Measurements from ENCODE around the gene SHISA9. TPM values are rescaled to one million over a fixed set of nuclear protein-coding genes. Genes with fewer than 3 reads are reported as not detected.

The SHISA9 gene
- total RNA-seq, 2 experiments from 2014 or later = not detected

DNA sequence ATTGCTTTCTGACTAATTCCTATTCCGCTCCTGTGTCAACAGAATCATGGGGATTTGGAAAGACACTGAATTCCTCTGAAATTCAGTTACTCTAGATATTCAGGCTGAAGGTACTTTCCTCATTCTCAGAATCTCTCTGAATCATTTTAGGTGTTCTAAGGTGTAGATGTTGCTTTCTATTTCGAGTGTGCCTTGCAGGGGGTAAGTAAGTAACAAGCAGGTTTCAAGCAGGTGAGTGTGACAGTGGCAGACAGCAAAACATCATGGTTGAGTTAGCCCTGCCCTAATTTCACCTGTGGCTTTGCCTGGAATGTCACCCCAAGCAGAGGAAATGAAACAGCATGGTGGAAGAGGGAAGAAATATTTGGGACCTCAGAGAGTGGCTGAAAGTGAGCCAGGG is 75.1 kb downstream of the SHISA9 start:
- Histone ChIP-seq H3K79me2 (ENCODE audit: insufficient read depth, low read depth, low read length) (no peaks in the 10 kb centered on the region), H2AFZ (ENCODE audit: low read length) (no peak overlapping the region), H3K27ac (ENCODE audit: low read depth, low read length, poor library complexity, severe bottlenecking) (no peak overlapping the region), H3K4me2 (ENCODE audit: low read length) (no peak overlapping the region), H4K20me1 (ENCODE audit: insufficient read depth, low read length) (no peaks in the 10 kb centered on the region), H3K9me2 (ENCODE audit: insufficient read depth, low read length) (no peaks in the 10 kb centered on the region), H3K36me3 (ENCODE audit: insufficient read depth, low read length) (no peaks in the 10 kb centered on the region), H3K9me3 (ENCODE audit: low read length) (0 out of 2 replicates have a peak, but pooled peaks cover 5% of the 10 kb centered on the region), H3K4me1 (ENCODE audit: insufficient read depth, low read length, poor library complexity, severe bottlenecking) (no peaks in the 10 kb centered on the region), H3K4me3 (ENCODE audit: low read depth, low read length, poor library complexity, severe bottlenecking) (no peak overlapping the region)
- POLR2A ChIA-PET = no interaction called here
- CTCF ChIA-PET (ENCODE audit: unreplicated experiment) = no interaction called here
- no TSS peak for BruUV-seq (replicated peaks)
- no peak for TF ChIP-seq EZH2phosphoT487 (IDR thresholded peaks at IDR 0.05; ENCODE audit: borderline replicate concordance, low read depth, low read length)
- TF ChIP-seq, protein P1, sequence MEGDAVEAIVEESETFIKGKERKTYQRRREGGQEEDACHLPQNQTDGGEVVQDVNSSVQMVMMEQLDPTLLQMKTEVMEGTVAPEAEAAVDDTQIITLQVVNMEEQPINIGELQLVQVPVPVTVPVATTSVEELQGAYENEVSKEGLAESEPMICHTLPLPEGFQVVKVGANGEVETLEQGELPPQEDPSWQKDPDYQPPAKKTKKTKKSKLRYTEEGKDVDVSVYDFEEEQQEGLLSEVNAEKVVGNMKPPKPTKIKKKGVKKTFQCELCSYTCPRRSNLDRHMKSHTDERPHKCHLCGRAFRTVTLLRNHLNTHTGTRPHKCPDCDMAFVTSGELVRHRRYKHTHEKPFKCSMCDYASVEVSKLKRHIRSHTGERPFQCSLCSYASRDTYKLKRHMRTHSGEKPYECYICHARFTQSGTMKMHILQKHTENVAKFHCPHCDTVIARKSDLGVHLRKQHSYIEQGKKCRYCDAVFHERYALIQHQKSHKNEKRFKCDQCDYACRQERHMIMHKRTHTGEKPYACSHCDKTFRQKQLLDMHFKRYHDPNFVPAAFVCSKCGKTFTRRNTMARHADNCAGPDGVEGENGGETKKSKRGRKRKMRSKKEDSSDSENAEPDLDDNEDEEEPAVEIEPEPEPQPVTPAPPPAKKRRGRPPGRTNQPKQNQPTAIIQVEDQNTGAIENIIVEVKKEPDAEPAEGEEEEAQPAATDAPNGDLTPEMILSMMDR (conservative IDR thresholded peaks at IDR 0.05; ENCODE audit: low read length) = no peak
- no peak for DNase-seq (ENCODE audit: low spot score)
- intact Hi-C loops (cut with micrococcal nuclease; ENCODE audit: unreplicated experiment) = no loop called here

DNA sequence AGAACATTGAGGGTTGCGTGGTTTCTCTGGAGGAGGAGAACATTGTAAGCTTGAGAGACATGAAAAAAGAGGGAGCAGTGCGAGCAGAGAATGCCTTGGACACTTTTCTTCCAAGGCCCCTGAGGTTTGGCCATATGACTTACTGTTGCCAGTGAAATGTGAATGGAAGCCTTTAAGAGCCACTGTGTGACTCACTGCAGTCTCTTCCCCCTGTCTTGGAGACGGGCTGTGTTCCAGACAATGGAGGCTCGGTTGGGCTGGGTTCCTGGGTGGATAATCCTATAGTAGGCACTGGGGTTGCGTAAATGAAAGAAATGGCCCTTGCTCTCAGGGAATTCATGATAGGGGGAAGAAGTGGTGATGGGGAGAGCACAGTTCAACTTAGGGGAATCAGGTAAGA is 75.5 kb downstream of the SHISA9 start:
- BruUV-seq (replicated peaks) = no TSS peak
- Histone ChIP-seq H3K9me3 (ENCODE audit: low read length) (0 out of 2 replicates have a peak, but pooled peaks cover 5% of the 10 kb centered on the region), H3K4me2 (ENCODE audit: low read length) (no peak overlapping the region), H3K9me2 (ENCODE audit: insufficient read depth, low read length) (no peaks in the 10 kb centered on the region), H3K79me2 (ENCODE audit: insufficient read depth, low read depth, low read length) (no peaks in the 10 kb centered on the region), H3K36me3 (ENCODE audit: insufficient read depth, low read length) (no peaks in the 10 kb centered on the region), H4K20me1 (ENCODE audit: insufficient read depth, low read length) (no peaks in the 10 kb centered on the region), H3K4me1 (ENCODE audit: insufficient read depth, low read length, poor library complexity, severe bottlenecking) (no peaks in the 10 kb centered on the region), H3K27ac (ENCODE audit: low read depth, low read length, poor library complexity, severe bottlenecking) (no peak overlapping the region), H3K4me3 (ENCODE audit: low read depth, low read length, poor library complexity, severe bottlenecking) (no peak overlapping the region), H2AFZ (ENCODE audit: low read length) (no peak overlapping the region)
- no peak for DNase-seq (ENCODE audit: low spot score)
- POLR2A ChIA-PET = no interaction called here
- intact Hi-C loops (cut with micrococcal nuclease; ENCODE audit: unreplicated experiment) = no loop called here
- CTCF ChIA-PET (ENCODE audit: unreplicated experiment) = interaction anchor here (0.6 kb wide), 1 partner anchor 557 kb away, joined by 5 read pairs; no protein-coding TSS in a partner anchor
- TF ChIP-seq, protein P1 (conservative IDR thresholded peaks at IDR 0.05; ENCODE audit: low read length) = no peak
- TF ChIP-seq EZH2phosphoT487 (IDR thresholded peaks at IDR 0.05; ENCODE audit: borderline replicate concordance, low read depth, low read length) = no peak

DNA sequence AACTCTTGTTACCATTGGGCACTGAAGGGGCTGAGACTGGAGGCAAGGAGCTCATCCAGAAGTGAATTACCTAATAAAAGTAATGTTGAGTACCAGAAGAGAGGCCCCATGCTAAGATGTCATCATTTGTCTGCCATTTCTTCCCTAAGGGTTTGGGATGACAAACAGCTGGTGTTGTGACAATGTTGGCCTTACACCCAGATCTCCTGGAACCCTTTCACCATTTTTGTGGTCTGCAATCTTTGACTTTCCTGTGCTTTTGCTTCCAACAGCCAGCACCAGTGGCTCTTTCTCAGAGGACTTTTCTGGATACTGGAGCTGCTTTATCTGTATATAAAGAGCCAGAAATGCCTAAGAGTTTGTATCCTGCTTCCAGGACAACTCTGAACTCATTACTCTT is 84.1 kb downstream of the SHISA9 start:
- DNase-seq (ENCODE audit: low spot score) = no peak
- TF ChIP-seq EZH2phosphoT487 (IDR thresholded peaks at IDR 0.05; ENCODE audit: borderline replicate concordance, low read depth, low read length) = no peak
- TF ChIP-seq, protein P1 (conservative IDR thresholded peaks at IDR 0.05; ENCODE audit: low read length) = no peak
- no peak overlapping the region for H3K4me3 ChIP-seq (ENCODE audit: low read depth, low read length, poor library complexity, severe bottlenecking)
- no peak overlapping the region for H3K27ac ChIP-seq (ENCODE audit: low read depth, low read length, poor library complexity, severe bottlenecking)
- no peaks in the 10 kb centered on the region for H3K79me2 ChIP-seq (ENCODE audit: insufficient read depth, low read depth, low read length)
- no peaks in the 10 kb centered on the region for H4K20me1 ChIP-seq (ENCODE audit: insufficient read depth, low read length)
- CTCF ChIA-PET (ENCODE audit: unreplicated experiment) = no interaction called here
- no peaks in the 10 kb centered on the region for H3K36me3 ChIP-seq (ENCODE audit: insufficient read depth, low read length)
- POLR2A ChIA-PET = no interaction called here
- intact Hi-C loops (cut with micrococcal nuclease; ENCODE audit: unreplicated experiment) = no loop called here
- H3K9me3 ChIP-seq (ENCODE audit: low read length) = peaks cover 5% of the 10 kb centered on the region; the same call in 1 of the 2 replicates
- H3K9me2 ChIP-seq (ENCODE audit: insufficient read depth, low read length) = no peaks in the 10 kb centered on the region
- H3K4me2 ChIP-seq (ENCODE audit: low read length) = no peak overlapping the region
- no TSS peak for BruUV-seq (replicated peaks)
- H3K4me1 ChIP-seq (ENCODE audit: insufficient read depth, low read length, poor library complexity, severe bottlenecking) = no peaks in the 10 kb centered on the region
- H2AFZ ChIP-seq (ENCODE audit: low read length) = no peak overlapping the region
